ENCODE results near the gene MTRF1. TPM values are rescaled to one million over a fixed set of nuclear protein-coding genes. Genes with fewer than 3 reads are reported as not detected.

Gene MTRF1
- total and polyA plus RNA-seq, 2 of the 8 experiments (the other 6 are each of a cell fraction or from before 2014, with no cell fraction given), result 8.0 to 19.2 TPM

DNA sequence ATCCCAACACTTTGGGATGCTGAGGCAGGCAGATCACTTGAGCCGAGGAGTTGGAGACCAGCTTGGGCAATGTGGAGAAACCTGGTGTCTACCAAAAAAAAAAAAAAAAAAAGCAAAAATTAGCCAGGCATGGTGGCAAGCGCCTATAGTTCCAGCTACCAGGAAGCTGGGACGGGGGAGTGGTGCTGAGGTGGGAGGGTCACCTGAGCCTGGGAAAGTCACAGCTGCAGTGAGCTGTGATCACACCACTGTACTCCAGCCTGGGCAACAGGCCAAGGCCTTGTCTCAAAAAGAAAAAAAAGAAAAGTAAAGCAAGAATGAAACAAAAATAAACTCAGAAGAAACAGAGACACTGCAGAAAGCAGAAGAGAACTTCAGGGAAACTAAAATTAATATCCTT, 31.6 kb downstream of the MTRF1 start:
- Histone ChIP-seq H2BK5ac (ENCODE audit: low read depth, low read length) (no peak overlapping the region), H3K79me2 (ENCODE audit: control insufficient read depth in 1 of 2, insufficient read depth in 2 of 2, low read length in 2 of 2) (no peaks in the 10 kb centered on the region), H4K8ac (ENCODE audit: extremely low read depth, insufficient read depth, low read length) (no peak overlapping the region), H2BK20ac (ENCODE audit: low read length) (no peak overlapping the region), H2BK15ac (ENCODE audit: low read length) (no peak overlapping the region), H4K91ac (replicated peaks; ENCODE audit: insufficient read length, low read length) (no peak overlapping the region), H3K18ac (ENCODE audit: extremely low read depth, low read length) (no peak overlapping the region), H3K56ac (replicated peaks; ENCODE audit: insufficient read length, low read depth, low read length) (no peak overlapping the region), H2AFZ (ENCODE audit: low read length) (no peak overlapping the region), H3K4ac (replicated peaks; ENCODE audit: insufficient read length, low read depth, low read length) (no peak overlapping the region), H3K36me3 (ENCODE audit: control insufficient read depth in 2 of 4, insufficient read depth in 4 of 4, low read length in 3 of 4) (no peaks in the 10 kb centered on the region; a peak in 1 of 8 replicates), H3K4me2 (ENCODE audit: insufficient read depth in 1 of 2, low read depth in 2 of 2, low read length in 2 of 2) (no peak overlapping the region), H2BK12ac (ENCODE audit: low read depth, low read length) (no peak overlapping the region), H3K9me3 (ENCODE audit: insufficient read depth in 2 of 2, low read depth in 1 of 2, low read length in 1 of 2) (no peaks in the 10 kb centered on the region), H3K4me1 (replicated peaks in 1 of 4; ENCODE audit: control insufficient read depth in 3 of 4, insufficient read depth in 4 of 4, low read length in 3 of 4) (no peaks in the 10 kb centered on the region), H3K23ac (ENCODE audit: insufficient read length) (no peak overlapping the region), H3K23me2 (ENCODE audit: low read depth, low read length) (no peaks in the 10 kb centered on the region; the same call in 1 of the 2 replicates), H2AK5ac (ENCODE audit: low read depth, low read length) (no peak overlapping the region), H3K9ac (replicated peaks in 1 of 4; ENCODE audit: extremely low read depth in 1 of 4, low read depth in 3 of 4, low read length in 3 of 4) (no peak overlapping the region), H3K14ac (ENCODE audit: insufficient read length) (no peak overlapping the region), H3K27me3 (replicated peaks in 1 of 4; ENCODE audit: control insufficient read depth in 3 of 4, extremely low read depth in 1 of 4, insufficient read depth in 3 of 4, low read length in 3 of 4) (no peaks in the 10 kb centered on the region), H3K4me3 (ENCODE audit: extremely low read depth in 1 of 4, insufficient read depth in 2 of 4, low read depth in 3 of 4, low read length in 4 of 4) (no peak overlapping the region), H4K5ac (ENCODE audit: insufficient read length, low read depth, low read length) (no peak overlapping the region), H2BK120ac (replicated peaks; ENCODE audit: low read depth, low read length) (no peak overlapping the region), H3K79me1 (ENCODE audit: low read depth, low read length) (no peaks in the 10 kb centered on the region), H3K27ac (ENCODE audit: low read depth, low read length) (no peak overlapping the region), H4K20me1 (replicated peaks in 1 of 2; ENCODE audit: control insufficient read depth in 1 of 2, insufficient read depth in 2 of 2, low read length in 2 of 2) (no peaks in the 10 kb centered on the region)
- WGBS, 2 experiments (ENCODE audit: extremely low coverage in 1 of 2, insufficient coverage in 1 of 2, insufficient read length in 1 of 2, insufficient replicate concordance in 2 of 2, low coverage in 1 of 2, low lambda C conversion rate in 2 of 2, missing lambda C conversion rate in 1 of 2), result 95% methylated on average over 3 of the region's 3 CpGs; no CpG with 5 or more reads in 1 of the 2 experiments
- no peak for FAIRE-seq
- no peak for TF ChIP-seq ASH2L (IDR thresholded peaks at IDR 0.05; ENCODE audit: low read length)
- TF ChIP-seq SIRT6 (IDR thresholded peaks at IDR 0.05; ENCODE audit: low read length), result no peak
- TF ChIP-seq TEAD4 (IDR thresholded peaks at IDR 0.05; ENCODE audit: low read depth, low read length), result no peak
- TF ChIP-seq EGR1 (IDR thresholded peaks at IDR 0.05; ENCODE audit: borderline replicate concordance, low read depth, low read length), result no peak
- TF ChIP-seq SRF (IDR thresholded peaks at IDR 0.05; ENCODE audit: low read depth, low read length), result no peak
- TF ChIP-seq POLR2A (IDR thresholded peaks at IDR 0.05; ENCODE audit: control extremely low read depth in 1 of 2, low read depth in 2 of 2, low read length in 2 of 2), result no peak
- no peak for TF ChIP-seq CBX8 (IDR thresholded peaks at IDR 0.05; ENCODE audit: borderline replicate concordance, low read depth, low read length)
- TF ChIP-seq RBBP5 (IDR thresholded peaks at IDR 0.05; ENCODE audit: borderline replicate concordance, low read depth, low read length), result no peak
- no peak for TF ChIP-seq RAD21 (IDR thresholded peaks at IDR 0.05 in 1 of 2, conservative IDR thresholded peaks at IDR 0.05 in 1 of 2; ENCODE audit: low read depth in 2 of 2, low read length in 2 of 2)
- TF ChIP-seq KDM5A (IDR thresholded peaks at IDR 0.05; ENCODE audit: low read length), result no peak
- TF ChIP-seq CREB1 (IDR thresholded peaks at IDR 0.05), result no peak
- ChIA-PET CTCF (ENCODE audit: partially characterized antibody) (interaction anchor here (0.7 to 2.0 kb wide), 5 partner anchors 9 to 176 kb away, joined by 4 to 9 read pairs (median 4); no protein-coding TSS in a partner anchor), POLR2A (ENCODE audit: partially characterized antibody) (interaction anchor here (1.2 kb wide), 1 partner anchor 12 kb away, joined by 4 read pairs; no protein-coding TSS in a partner anchor)
- no peak for DNase-seq (ENCODE audit: low read depth in 1 of 2, low spot score in 2 of 2)

Measured in H1 (cell line).